ENCODE measurements around the gene F3. TPM values are rescaled to one million over a fixed set of nuclear protein-coding genes. Genes with fewer than 3 reads are reported as not detected.
A peak's percentile ranks its signal among the peaks of the same experiment; 100 is the strongest.
"Not testable (repeated sequence)": the region's sequence is repeated elsewhere in the genome, so short reads cannot be mapped to it uniquely, and the experiment has no call there.

Gene F3
- total and polyA plus RNA-seq, 9 of the 15 experiments (the other 6 are each of a cell fraction or from before 2014, with no cell fraction given), result 0.24 to 0.28 TPM; not detected in 7

DNA sequence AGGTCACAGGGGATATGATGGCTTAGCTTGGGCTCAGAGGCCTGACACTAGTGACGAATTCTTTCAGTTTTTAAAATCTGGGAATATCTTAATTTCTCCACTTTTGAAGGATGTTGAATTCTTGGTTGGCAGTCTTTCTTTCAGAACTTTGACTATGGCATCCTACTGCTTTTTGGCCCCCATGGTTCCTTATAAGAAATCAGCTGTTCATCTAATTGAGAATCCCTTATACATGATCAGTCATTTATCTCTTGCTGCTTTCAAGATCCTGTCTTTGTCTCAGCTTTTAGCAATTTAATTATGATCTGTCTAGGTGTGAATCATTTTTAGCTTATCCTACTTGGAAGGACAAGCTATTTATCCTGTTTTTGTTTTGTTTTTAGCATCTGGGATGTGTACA is 31.2 kb upstream of the F3 start:
- H3K4me3 ChIP-seq, result no peak overlapping the region
- 0% methylated on average over 1 of the region's 1 CpG for WGBS (ENCODE audit: insufficient coverage, low coverage, missing lambda C conversion rate)
- FAIRE-seq (no peak), DNase-seq (ENCODE audit: extremely low read depth in 1 of 4, low spot score in 3 of 4) (no peak), ATAC-seq (no peak)
- no TSS peak for BruUV-seq (replicated peaks)
- H2AFZ ChIP-seq (ENCODE audit: low read depth, low read length), result no peak overlapping the region
- intact Hi-C loops (cut with micrococcal nuclease), result no loop called here
- H3K9me3 ChIP-seq (replicated peaks; ENCODE audit: control insufficient read depth, insufficient read depth, low read depth, low read length), result no peaks in the 10 kb centered on the region
- no peak overlapping the region for H3K4me2 ChIP-seq (ENCODE audit: insufficient read depth, low read length)
- ChIA-PET CTCF (ENCODE audit: low intra/inter-chr PET ratio) (no interaction called here), POLR2A (no interaction called here)
- TF ChIP-seq TRIM28 (IDR thresholded peaks at IDR 0.05) (0 out of 2 replicates have a peak, but pooled peaks have one; percentile 27), CBX3 (IDR thresholded peaks at IDR 0.05; ENCODE audit: borderline replicate concordance in 1 of 2, low read length in 2 of 2) (peak in 1 of 2 experiments; percentile 55; a peak in 1 of 3 replicates), CCNT2 (IDR thresholded peaks at IDR 0.05; ENCODE audit: borderline replicate concordance, extremely low read depth, insufficient read length, low read depth, low read length) (no peak)
- H4K20me1 ChIP-seq (replicated peaks; ENCODE audit: control insufficient read depth, insufficient read depth, low read length), result no peaks in the 10 kb centered on the region
- H3K27me3 ChIP-seq (ENCODE audit: control insufficient read depth in 2 of 2, insufficient read depth in 2 of 2, low read length in 2 of 2), result no peaks in the 10 kb centered on the region
- no peaks in the 10 kb centered on the region for H3K4me1 ChIP-seq (replicated peaks in 1 of 2; ENCODE audit: control insufficient read depth in 2 of 2, insufficient read depth in 2 of 2, low read length in 2 of 2)
- H3K9me1 ChIP-seq (ENCODE audit: control insufficient read depth, insufficient read depth, low read length), result no peaks in the 10 kb centered on the region
- H3K9ac ChIP-seq (ENCODE audit: insufficient read depth in 1 of 2, low read depth in 2 of 2, low read length in 2 of 2), result no peak overlapping the region
- H3K27ac ChIP-seq (ENCODE audit: extremely low read depth, low read depth, low read length), result no peak overlapping the region
- H3K36me3 ChIP-seq (ENCODE audit: control insufficient read depth, insufficient read depth, low read length), result no peaks in the 10 kb centered on the region
- no peaks in the 10 kb centered on the region for H3K79me2 ChIP-seq (ENCODE audit: control insufficient read depth, insufficient read depth, low read length)
- in situ Hi-C loops (cut with MboI), result no loop called here

DNA sequence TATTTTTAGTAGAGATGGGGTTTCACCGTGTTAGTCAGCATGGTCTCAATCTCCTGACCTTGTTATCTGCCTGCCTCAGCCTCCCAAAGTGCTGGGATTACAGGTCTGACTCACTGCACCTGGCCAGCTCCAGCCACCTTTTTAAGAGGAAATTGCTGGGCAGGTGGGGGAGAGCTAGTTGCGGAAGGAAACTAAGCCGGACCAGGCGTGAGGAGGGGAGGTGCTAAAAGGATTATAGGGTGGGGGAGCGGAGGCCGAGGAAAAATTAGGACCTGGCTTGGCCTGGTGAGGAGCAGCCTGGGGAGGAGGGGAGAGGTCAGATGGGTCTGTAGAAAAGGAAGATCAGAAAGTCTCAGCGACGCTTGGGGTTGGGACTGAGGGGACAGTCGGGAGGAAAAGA is 29.4 kb upstream of the F3 start:
- intact Hi-C loops (cut with micrococcal nuclease); H3K4me3 ChIP-seq; ATAC-seq; BruUV-seq (replicated peaks); in situ Hi-C loops (cut with MboI); H3K27me3 ChIP-seq (ENCODE audit: control insufficient read depth in 2 of 2, insufficient read depth in 2 of 2, low read length in 2 of 2); H3K36me3 ChIP-seq (ENCODE audit: control insufficient read depth, insufficient read depth, low read length); CTCF ChIA-PET (ENCODE audit: low intra/inter-chr PET ratio); H3K4me1 ChIP-seq (replicated peaks in 1 of 2; ENCODE audit: control insufficient read depth in 2 of 2, insufficient read depth in 2 of 2, low read length in 2 of 2); DNase-seq (ENCODE audit: extremely low read depth in 1 of 4, low spot score in 3 of 4); H3K9me3 ChIP-seq (replicated peaks; ENCODE audit: control insufficient read depth, insufficient read depth, low read depth, low read length); H3K9me1 ChIP-seq (ENCODE audit: control insufficient read depth, insufficient read depth, low read length); H3K79me2 ChIP-seq (ENCODE audit: control insufficient read depth, insufficient read depth, low read length); H4K20me1 ChIP-seq (replicated peaks; ENCODE audit: control insufficient read depth, insufficient read depth, low read length); H3K27ac ChIP-seq (ENCODE audit: extremely low read depth, low read depth, low read length); H2AFZ ChIP-seq (ENCODE audit: low read depth, low read length); POLR2A ChIA-PET; FAIRE-seq; H3K4me2 ChIP-seq (ENCODE audit: insufficient read depth, low read length); H3K9ac ChIP-seq (ENCODE audit: insufficient read depth in 1 of 2, low read depth in 2 of 2, low read length in 2 of 2): not testable (repeated sequence)
- 0% methylated on average over 9 of the region's 9 CpGs for WGBS (ENCODE audit: insufficient coverage, low coverage, missing lambda C conversion rate)
- TF ChIP-seq CBFA2T3 (IDR thresholded peaks at IDR 0.05) (peak; percentile 50), CBFA2T2 (conservative IDR thresholded peaks at IDR 0.05) (peak; percentile 40; the same call in 1 of the 2 replicates)

DNA sequence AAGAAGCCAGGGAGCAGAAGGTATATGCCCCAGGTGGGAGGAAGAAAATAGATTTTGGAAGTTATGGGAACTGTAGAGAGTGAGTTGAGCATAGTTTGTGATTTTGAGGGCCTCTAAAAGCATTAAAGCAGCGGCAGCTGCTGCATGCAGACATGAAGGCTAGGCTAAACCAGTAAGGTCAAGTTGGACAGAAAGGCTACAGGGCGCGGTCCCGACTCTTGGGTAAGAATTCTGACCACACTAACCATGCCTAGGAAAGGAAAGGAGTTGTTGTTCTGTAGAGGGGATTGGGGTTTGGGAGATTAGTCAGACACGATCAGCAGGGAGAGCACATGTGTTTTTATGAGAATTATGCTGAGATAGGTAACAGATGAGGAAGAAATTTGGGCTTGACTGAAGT is 27.2 kb upstream of the F3 start:
- FAIRE-seq; H3K4me1 ChIP-seq (replicated peaks in 1 of 2; ENCODE audit: control insufficient read depth in 2 of 2, insufficient read depth in 2 of 2, low read length in 2 of 2); H3K9ac ChIP-seq (ENCODE audit: insufficient read depth in 1 of 2, low read depth in 2 of 2, low read length in 2 of 2); H2AFZ ChIP-seq (ENCODE audit: low read depth, low read length); POLR2A ChIA-PET; BruUV-seq (replicated peaks); in situ Hi-C loops (cut with MboI); H3K4me3 ChIP-seq; H3K4me2 ChIP-seq (ENCODE audit: insufficient read depth, low read length); H3K9me1 ChIP-seq (ENCODE audit: control insufficient read depth, insufficient read depth, low read length); H3K27me3 ChIP-seq (ENCODE audit: control insufficient read depth in 2 of 2, insufficient read depth in 2 of 2, low read length in 2 of 2); H3K36me3 ChIP-seq (ENCODE audit: control insufficient read depth, insufficient read depth, low read length); ATAC-seq; H3K9me3 ChIP-seq (replicated peaks; ENCODE audit: control insufficient read depth, insufficient read depth, low read depth, low read length); H3K27ac ChIP-seq (ENCODE audit: extremely low read depth, low read depth, low read length); intact Hi-C loops (cut with micrococcal nuclease); CTCF ChIA-PET (ENCODE audit: low intra/inter-chr PET ratio); H3K79me2 ChIP-seq (ENCODE audit: control insufficient read depth, insufficient read depth, low read length); DNase-seq (ENCODE audit: extremely low read depth in 1 of 4, low spot score in 3 of 4); H4K20me1 ChIP-seq (replicated peaks; ENCODE audit: control insufficient read depth, insufficient read depth, low read length): not testable (repeated sequence)
- WGBS (ENCODE audit: insufficient coverage, low coverage, missing lambda C conversion rate), result 0% methylated on average over 5 of the region's 5 CpGs

Data from K562 (cell line).